Measurements from ENCODE around the gene STK16. TPM values are rescaled to one million over a fixed set of nuclear protein-coding genes. Genes with fewer than 3 reads are reported as not detected.

Gene STK16
- total RNA-seq, 4 donors from 2014 or later, result 4.1 to 55.6 (median 18.0) TPM

GRCh38 chr2:219266886-219267285 lies 21.6 kb downstream of the STK16 start:
- Histone ChIP-seq H3K27me3 (no peaks in the 10 kb centered on the region), H3K4me3 (no peak overlapping the region), H3K9me3 (no peaks in the 10 kb centered on the region), H3K36me3 (no peaks in the 10 kb centered on the region), H3K27ac (no peak overlapping the region), H3K4me1 (no peaks in the 10 kb centered on the region)
- intact Hi-C loops (cut with DNase I; ENCODE audit: low total_unique reads), result no loop called here
- DNase-seq, result no peak
- TF ChIP-seq CTCF (IDR thresholded peaks at IDR 0.05), result no peak
- TF ChIP-seq POLR2A (IDR thresholded peaks at IDR 0.05), result no peak

- TF ChIP-seq POLR2A (IDR thresholded peaks at IDR 0.05), result no peak
- TF ChIP-seq CTCF (IDR thresholded peaks at IDR 0.05), result no peak
- intact Hi-C loops (cut with DNase I; ENCODE audit: low total_unique reads), result no loop called here
- Histone ChIP-seq H3K36me3 (no peaks in the 10 kb centered on the region), H3K27ac (no peak overlapping the region), H3K4me1 (no peaks in the 10 kb centered on the region), H3K9me3 (no peaks in the 10 kb centered on the region), H3K27me3 (no peaks in the 10 kb centered on the region), H3K4me3 (no peak overlapping the region)
- DNase-seq, result no peak
Observed at GRCh38 chr2:219268294-219268693, 23.0 kb downstream of the STK16 start.

GRCh38 chr2:219269362-219270054 lies 24.2 kb downstream of the STK16 start:
- H3K27ac ChIP-seq, result no peak overlapping the region
- H3K36me3 ChIP-seq, result no peaks in the 10 kb centered on the region
- H3K9me3 ChIP-seq, result no peaks in the 10 kb centered on the region
- no peaks in the 10 kb centered on the region for H3K4me1 ChIP-seq
- intact Hi-C loops (cut with DNase I; ENCODE audit: low total_unique reads), result no loop called here
- no peak for DNase-seq
- no peak for TF ChIP-seq POLR2A (IDR thresholded peaks at IDR 0.05)
- no peak for TF ChIP-seq CTCF (IDR thresholded peaks at IDR 0.05)
- H3K4me3 ChIP-seq, result no peak overlapping the region
- H3K27me3 ChIP-seq, result no peaks in the 10 kb centered on the region

GRCh38 chr2:219270055-219270372 lies 24.7 kb downstream of the STK16 start:
- Histone ChIP-seq H3K36me3 (no peaks in the 10 kb centered on the region), H3K27ac (no peak overlapping the region), H3K4me1 (no peaks in the 10 kb centered on the region), H3K9me3 (no peaks in the 10 kb centered on the region), H3K4me3 (no peak overlapping the region), H3K27me3 (no peaks in the 10 kb centered on the region)
- DNase-seq, result no peak
- TF ChIP-seq POLR2A (IDR thresholded peaks at IDR 0.05) (no peak), CTCF (IDR thresholded peaks at IDR 0.05) (no peak)
- intact Hi-C loops (cut with DNase I; ENCODE audit: low total_unique reads), result no loop called here

GRCh38 chr2:219271021-219271420 lies 25.7 kb downstream of the STK16 start:
- no peak for DNase-seq
- Histone ChIP-seq H3K4me3 (no peak overlapping the region), H3K36me3 (no peaks in the 10 kb centered on the region), H3K27ac (no peak overlapping the region), H3K27me3 (no peaks in the 10 kb centered on the region), H3K9me3 (no peaks in the 10 kb centered on the region), H3K4me1 (no peaks in the 10 kb centered on the region)
- intact Hi-C loops (cut with DNase I; ENCODE audit: low total_unique reads), result no loop called here
- TF ChIP-seq POLR2A (IDR thresholded peaks at IDR 0.05), result no peak

- no peak for TF ChIP-seq POLR2A (IDR thresholded peaks at IDR 0.05)
- no peak for TF ChIP-seq CTCF (IDR thresholded peaks at IDR 0.05)
- Histone ChIP-seq H3K4me1 (no peaks in the 10 kb centered on the region), H3K4me3 (no peak overlapping the region), H3K9me3 (no peaks in the 10 kb centered on the region), H3K27ac (no peak overlapping the region), H3K36me3 (no peaks in the 10 kb centered on the region), H3K27me3 (no peaks in the 10 kb centered on the region)
- intact Hi-C loops (cut with DNase I; ENCODE audit: low total_unique reads), result no loop called here
- no peak for DNase-seq
Observed at GRCh38 chr2:219272356-219272755, 27.1 kb downstream of the STK16 start.
